Hepatic stellate cell (primary cell): ENCODE measurements around the gene FHOD1.

Experiments
- DNase-seq: peaks from one replicate; pipeline ENCODE4 v3.0.0; 2011; ENCODE audit warnings: low spot score

Gene FHOD1

DNA sequence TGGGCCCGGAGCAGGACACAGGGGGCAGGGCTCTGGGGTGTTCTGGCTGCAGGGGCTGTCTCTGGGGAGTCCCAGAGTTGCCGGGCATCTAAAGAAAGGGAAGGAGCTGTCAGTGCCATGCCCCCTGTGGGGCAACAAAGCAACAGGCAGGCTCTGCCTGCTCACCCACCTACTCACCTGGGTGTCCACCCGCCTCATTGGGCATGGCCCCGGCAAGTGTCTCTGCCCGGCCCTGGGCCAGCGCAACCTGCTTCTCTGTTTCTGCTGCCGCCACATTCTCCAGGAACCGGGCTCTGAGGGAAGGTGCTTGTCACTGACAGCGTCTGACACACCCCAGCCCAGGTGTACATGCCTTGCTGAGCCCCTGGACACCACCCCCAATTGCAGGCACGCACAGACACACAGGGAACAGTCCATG lies 13.1 kb downstream of the FHOD1 start:
- no peak for DNase-seq

DNA sequence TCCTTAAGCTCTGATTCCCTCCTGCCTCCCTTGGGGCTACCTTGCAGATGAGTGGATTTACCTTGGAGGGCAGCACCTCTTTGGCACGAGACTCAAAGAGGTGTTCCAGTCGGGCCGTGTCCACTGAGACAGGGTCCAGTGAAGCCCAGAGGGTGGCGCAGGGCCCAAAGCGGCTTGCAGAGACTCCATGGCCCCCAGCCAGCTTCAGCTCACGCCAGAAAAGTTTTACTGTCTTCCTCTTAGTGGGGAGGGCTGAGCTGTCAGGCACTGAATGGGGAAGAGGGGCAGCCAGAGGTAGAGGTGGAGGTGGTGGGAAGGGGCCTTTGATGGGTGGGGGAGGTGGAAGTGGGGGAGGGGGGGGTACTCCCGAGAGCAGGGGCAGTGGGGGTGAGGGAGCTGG lies 13.7 kb downstream of the FHOD1 start:
- no peak for DNase-seq

DNA sequence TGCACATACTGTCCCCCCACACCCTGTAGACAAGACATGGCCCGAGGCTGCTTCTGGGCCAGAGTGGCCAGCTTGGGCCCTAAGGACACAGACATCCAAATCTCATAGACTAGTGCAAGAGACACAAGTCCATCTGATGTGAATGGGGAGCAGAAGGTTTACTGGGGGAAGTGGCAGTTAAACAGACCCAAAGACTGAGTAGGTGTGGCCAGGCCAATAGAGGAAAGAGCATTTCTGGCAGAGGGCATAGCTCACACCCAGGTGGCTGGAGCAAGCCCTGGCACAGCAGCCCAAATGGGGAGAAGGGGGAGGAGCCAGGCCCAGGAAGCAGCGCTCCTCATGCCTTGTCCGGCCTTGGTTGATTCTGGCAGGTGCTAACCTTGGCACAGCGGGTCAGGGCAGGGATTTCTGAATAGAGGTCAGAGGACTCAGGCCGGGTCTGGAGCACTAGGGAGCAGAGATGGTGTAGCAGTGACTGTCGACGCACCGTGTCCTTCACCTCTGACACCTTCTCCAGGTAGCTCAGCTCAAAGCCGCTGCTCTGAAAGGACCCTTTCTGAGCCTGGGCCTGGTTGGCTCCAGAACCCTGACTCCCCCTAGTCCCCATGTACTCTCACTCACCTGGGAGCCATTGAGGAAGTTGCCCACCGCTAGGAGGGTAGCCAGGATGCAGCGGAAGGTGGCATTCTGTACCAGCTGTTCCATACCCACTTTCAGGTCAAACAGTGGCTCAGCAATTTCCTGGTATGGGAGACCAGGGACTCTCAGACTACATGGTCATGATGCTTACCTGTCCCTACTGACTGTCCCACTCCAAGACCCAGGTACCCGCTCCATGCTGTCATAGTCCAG lies 16.2 kb downstream of the FHOD1 start:
- DNase-seq, result no peak

DNA sequence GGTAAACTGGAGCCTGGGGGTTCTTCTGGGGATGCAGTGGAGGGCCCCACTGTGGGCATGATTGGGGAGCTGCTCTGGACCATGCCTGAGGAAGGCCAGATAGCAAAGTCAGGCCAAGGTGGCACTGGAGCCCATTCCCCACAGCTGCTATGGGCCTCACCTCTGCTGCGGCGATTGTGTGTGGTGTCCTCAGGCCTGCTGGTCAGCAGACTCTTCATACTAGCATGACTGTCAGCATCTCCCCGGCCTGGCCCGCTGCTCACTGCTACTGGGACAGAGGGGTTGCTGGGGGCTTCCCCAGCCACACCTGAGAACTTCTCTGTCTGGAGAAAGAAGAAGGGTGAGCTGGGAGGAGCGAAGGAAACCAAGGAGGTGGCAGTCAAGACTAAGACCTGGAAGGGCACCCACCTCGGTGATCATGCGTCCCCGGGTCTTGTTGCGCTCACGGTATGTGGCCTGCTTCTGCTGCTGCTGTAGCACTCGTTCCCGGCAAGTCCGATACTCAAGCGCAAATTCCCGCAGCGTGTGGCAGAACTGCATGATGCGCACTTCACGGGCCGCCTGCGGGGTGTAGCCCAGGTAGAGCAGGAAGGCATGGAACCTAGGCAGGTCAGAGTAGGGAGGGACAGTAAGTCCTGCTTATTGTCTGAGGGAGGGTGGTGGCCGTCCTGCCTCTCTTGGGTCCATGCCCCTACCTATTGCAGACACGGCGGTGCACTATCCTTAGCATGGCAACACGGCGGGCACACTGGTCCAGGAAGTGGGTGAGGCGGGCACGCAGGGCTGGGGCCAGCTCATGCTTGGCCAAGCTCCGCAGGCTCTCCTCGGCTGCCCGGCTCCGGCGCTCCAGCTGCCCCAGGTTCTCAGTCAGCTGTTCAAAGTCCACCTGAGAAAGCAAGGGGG lies 17.1 kb downstream of the FHOD1 start:
- DNase-seq, result no peak

DNA sequence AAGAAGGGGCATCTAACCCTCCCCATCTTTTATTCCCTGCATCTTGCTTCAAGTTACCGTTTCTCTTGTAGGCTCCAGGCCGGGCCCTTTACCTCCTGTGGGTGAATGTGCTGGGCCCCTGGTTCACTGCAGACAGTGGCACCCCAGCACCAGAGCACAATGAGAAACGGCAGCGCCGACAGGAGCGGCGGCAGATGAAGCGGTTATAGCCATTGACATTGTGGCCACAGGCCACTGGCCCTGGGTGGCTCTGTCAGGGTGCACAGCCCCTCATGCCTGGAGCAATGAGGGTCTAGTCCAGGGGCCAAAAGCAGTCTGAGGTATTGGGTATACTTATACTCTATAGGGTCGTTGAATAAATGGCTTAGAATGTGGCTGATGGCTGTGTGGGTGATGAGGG lies 18.4 kb downstream of the FHOD1 start:
- DNase-seq, result no peak

DNA sequence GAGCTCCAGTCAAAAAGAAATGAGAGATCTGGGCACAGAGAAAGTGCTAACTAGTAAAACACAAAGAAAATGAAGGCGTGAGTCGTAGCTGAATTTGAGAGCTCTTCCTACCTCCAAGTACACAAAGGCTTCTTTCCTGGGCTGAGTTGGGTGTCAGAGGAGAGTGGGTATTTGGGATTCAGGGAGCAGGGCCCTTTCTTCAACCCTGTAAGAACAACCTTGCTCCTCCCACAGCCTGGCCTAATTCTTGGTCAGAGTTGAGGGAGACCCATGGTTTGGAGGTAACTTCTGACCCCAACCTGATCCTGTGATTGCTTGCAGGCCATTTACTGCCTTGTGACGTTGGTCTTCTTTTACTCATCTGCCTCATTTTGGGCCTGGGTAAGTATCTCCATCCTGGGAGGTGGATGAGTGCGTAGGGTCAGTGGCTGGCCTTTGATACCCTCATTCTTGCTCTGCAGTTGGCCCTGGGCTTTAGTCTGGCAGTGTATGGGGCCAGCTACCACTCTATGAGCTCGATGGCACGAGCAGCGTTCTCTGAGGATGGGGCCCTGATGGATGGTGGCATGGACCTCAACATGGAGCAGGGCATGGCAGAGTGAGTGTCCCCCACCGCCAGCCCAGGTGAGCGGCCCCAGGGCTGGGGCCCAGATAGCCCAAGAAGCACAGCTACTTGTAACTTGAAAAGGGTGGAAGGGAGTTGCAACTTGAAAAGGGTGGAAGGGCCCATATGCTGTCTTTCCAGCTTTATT lies 19.1 kb downstream of the FHOD1 start:
- no peak for DNase-seq

DNA sequence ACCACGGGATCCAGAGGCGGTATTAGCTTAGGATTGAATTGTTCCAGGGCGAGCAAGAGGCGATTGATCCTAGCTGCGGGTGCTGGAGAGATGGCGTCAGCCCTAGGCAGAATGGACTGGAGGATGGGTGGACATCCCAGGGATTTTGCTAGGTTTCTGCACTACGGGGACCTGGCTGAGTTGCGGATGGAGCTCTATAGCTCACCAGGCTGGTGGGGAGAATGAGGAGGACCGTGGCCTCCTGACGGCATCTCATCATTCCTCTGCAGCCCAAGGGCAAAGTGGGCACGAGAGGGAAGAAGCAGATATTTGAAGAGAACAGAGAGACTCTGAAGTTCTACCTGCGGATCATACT lies 19.7 kb downstream of the FHOD1 start:
- DNase-seq, result no peak

DNA sequence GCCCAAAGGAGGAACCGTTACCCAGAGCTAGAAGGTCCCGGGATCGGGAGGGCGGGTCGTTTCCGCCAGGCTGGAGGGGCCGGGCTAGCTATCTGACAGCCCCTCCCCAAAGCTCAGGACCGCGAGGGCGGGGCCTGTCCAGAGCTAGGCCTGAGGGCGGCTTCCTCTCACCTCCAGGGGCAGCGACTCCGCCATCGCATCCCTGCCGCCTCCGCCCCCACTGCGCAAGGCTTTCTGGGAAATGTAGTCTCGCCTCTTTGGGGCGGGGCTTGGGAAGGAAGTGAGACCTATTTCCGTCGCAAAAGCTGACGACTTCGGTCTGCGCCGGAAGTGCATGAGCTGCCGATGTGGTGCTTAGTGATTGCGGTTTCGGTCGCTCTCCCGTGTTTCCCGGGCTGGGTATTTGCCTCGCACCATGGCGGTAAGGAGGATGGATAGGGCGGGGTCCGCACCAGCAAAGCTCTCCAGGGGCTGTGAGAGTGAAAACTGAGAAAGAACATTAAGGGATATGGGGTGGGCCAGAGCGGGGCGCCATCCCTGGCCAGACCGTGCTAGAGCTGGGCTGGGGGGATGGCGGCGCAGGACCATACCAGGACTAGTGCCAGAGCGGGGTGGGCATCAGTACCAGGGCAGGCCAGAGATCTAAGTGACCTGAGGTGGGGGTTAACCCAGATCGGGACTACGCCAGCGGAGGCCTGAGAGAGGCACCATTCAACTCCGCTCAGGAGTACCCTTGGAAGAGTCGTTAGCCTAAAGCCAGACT lies 20.3 kb downstream of the FHOD1 start, which contains the start of gene TMEM208:
TMEM208 (plus strand) TSS at position 327 of the 763 bp plus-strand sequence; CDS start at position 416, 89 bp downstream.
- DNase-seq, result peak; percentile 97

DNA sequence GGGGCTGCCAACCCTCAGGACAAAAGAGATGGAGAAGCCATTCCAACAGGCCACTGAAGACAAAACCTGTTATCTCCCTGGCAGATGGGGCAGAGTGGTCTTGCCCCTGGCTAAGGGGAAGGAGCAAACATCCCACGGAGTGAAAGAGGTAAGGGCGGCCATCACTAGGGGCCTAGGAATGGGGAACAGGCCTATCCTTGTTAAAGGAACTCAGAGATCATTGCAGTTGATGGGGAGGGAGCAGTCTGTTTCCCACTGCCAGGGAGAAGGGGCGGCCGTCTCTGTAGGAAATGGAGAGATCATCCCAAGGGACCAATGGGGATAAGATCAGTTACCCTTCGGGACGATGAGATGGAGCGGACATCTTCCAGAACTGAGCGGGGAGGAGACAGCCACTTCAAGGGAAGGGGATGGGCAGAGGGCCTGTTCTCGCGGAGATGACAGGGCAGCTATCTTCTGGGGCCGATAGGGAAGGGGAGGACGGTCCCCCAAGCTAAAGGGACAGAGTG lies 20.9 kb downstream of the FHOD1 start:
- no peak for DNase-seq

DNA sequence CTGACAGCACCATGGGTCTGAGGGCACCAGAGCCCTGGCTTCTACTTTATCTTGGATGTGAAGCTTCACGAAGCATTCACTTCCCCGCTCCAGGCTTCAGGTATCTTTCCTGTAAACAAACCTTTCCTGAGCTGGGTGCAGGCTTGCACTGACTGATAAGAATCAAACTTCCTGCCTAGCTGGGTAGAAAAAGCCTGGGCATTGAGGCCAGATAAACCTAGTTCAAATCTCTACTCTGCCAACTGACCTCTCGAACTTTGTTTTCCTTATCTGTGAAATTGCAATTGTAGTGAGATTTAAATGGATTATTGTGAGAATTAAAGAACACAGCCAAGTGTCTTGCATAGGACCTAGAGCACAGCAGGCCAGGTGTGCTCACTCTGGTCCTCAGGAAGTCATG lies 23.3 kb downstream of the FHOD1 start:
- DNase-seq, result no peak

DNA sequence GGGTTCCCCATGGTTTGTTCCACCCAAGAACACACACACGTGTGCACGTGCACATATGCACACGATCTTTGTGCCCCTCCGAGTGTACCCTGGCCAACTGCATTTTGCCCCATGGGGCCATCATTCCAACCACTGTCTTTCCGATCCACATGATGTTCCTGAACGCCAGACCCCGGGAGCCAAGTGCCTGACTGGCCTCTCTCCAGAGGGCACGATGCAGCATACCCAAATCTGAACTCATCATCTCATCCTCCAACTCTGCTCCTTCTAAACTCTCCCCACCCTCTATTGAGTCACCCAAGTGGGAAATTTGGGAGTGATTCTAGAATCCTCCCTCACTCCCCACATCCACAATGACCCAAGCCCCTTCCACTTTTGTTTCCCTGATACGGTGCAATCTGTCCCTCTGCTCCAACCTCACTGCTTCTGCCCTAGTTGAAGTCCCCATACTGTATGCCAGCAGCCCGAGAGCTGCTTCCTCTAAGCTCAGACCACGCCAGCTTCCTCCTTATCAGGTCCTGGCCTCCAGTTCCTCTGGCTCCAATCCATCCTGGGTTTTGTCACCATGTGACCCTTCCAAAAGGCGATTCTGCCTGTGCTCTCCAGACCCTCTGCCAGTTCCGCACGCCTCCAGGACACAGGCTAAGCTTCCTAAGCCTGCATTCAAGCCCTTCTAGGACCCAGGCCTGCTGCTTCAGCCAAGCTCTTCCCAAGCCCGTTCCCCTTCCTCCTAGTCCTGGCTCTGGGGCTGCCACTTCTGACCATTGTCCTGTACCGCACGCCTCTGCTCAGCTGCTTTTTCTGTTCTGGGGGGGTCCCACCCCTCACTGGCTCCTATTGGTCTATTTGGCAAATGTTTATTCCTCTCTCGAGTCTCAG lies 30.4 kb downstream of the FHOD1 start:
- no peak for DNase-seq

DNA sequence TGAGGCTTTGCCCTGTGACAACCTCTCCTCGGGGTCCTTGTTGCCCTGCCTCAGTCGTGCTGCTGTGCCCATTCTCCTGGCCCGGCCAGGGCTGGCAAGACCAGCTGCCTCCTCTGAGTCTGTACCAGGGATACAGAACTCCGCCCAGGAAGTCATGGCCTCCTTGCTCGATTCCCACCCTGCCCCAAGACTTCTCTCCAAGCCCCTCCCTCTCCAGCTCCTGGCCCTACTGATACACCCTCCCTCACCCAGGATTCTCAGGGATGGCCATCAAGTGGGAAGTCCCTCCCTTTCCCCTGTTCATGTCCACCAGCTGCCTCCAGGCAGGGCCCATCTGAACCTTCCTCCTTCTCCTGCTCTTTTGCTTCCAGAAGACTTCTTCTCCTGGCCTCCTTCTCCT lies 31.6 kb downstream of the FHOD1 start:
- DNase-seq, result no peak

DNA sequence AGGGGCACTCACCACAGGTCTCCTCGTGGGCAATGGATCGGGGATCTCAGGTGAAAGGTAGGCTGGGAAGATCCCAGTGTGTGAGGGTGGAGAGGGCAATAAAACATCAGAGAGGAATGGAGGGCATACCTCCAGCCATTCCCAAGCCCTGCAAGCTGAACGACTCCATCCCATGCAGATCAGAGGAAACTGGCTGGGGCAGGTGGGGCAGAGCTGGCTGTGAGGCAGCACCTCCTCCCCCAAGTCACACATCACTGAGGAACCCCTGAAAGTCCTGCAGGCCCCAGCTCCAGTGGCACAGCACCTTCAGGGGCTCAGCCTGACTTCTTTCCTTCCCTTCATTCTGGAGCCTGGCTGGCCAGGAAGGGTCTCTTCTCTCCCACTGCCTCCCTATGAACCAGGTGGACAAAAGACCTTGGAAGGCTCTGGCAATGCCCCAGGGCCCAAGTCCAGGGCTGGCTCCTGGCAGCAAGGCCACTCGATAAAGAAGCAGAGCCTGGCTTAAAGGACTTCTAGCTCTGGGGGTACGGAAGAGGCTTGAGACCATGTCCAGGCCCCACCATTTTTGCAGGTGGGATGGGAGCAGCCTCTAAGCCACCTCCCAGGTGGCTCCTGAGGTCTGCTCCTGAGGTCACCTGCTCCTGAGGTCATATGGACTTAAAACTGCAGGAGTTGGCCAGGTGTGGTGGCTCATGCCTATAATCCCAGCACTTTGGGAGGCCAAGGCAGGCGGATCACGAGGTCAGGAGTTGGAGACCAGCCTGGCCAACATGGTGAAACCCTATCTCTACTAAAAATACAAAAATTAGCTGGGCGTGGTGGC lies 33.9 kb downstream of the FHOD1 start:
- no peak for DNase-seq

DNA sequence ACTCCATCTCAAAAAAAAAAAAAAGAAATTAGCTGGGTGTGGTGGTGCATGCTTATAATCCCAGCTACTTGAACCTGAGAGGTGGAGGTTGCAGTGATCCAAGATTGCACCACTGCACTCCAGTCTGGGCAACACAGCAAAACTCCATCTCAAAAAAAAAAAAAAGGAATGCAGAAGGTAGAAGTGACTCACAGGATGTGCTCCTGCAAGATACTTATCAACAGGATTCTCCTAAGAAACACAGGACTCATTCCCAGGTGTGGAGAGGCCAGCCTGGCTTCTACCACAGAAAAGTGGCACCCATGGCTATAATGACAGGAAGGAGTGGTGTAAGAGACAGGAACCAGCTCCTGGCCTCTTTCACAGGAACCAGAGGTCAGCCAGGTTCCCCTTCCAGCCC lies 34.5 kb downstream of the FHOD1 start:
- DNase-seq, result no peak

DNA sequence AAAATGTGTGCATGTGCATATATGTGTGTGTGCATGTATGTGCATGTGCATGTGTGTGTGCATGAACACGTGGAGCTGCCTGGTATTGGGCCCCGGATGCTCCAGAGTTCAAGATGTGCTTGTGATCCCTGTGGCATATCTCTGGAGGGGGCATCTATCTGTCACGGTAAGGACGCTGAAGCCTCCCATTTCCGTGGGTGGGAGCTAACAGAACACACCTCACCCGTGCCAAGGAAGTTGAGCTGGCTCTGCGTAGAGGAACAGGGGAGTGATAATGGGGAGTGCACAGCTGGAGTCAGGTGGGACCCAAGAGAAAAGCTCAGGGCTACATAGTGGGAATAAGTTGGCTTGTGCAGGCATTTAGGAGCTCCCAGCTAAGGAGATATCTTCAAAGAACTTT lies 35.6 kb downstream of the FHOD1 start:
- no peak for DNase-seq

DNA sequence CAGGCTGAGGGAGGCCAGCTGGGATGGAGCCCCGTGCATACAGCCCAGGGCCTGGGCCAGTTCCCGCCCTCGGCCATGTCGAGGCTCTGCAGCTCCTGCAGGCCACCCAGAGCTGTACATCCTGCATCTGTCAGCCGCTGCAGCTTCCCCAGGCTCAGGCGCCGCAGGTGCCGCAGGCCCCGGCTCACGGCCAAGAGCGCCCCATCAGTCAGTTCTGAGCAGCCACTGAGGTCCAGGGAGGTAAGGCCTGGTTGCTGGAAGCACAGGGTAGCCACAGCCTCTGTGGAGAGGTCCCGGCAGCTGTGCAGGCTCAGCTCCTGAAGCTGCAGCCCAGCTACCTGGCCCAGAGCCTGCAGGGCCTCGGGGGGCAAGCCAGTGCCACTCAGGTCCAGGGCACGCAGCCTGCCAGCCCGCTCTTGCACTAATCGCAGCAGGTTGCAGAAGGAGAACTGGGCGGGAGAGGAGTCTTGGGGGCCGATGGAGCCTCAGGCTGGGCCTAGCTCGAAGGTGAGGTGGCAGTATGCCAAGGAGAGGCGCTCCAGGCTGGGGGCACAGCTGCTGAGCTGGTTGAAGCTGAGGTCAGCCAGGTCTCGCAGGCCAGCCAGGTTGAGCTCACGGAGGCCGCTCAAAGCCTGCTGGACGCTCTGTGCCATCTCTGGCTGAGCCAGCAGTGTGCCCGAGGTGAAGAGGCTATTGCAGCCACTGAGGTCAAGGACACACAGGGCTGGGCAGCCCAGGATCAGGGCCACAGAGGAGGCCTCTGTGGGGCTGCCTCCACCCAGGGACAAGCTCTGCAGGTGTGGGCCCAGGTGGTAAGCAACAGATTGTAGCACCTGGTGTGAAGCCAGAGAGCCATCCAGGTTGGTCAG lies 37.0 kb downstream of the FHOD1 start:
- no peak for DNase-seq

DNA sequence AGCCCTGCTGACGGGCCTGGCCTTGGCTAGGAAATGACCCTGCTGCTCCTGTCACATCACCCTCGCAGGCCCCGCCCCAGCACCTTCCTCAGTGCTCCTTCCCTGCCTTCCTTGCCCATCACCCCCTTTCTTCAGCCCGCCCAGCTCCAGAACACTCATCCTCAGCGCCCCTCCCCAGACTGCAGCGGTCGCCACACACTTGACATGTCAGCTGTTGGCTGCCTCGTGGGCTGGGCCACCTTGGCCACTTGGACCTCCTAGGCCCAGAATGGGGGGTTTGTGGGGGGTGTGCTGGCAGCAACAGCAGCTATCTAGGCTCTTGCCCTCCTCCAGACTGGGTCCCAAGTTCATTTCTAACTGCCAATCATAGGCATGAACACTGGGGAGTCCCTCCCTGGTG lies 37.7 kb downstream of the FHOD1 start:
- no peak for DNase-seq

DNA sequence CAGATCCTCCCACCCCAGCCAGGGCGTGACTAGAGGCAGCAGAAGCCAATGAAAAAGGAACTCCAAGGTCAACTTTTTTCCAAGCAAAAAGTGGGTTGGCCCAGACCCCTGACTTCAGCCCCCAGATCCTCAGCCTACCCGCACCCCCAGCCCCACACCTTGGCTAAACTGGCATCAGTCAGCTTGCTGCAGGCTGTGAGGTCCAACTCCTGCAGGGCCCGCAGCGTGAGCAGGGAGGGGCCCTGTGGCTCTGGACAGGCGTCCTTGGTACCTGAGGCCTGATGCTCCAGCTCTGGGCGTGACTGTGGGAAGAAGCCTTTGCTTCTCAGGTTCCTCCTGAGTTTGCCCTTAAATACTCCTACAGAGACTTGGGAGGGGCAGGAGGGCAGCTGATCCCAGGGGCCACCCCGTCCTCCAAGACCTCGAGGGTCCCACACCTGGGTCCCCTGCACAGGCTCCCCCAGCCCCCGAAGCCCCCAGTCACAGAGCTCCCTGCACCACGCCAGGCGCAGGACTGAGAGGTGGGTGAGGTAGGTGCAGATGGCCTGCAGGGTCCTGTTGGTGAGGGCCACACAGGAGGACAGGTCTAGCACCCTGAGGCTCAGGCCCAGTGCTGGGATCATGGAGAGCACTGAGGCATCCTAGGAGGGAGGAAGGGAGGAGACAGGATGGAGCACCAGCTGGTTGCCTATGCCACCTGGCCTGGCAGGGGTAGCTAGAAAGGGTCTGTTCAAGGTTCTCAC lies 39.0 kb downstream of the FHOD1 start:
- DNase-seq, result no peak
